Effector memory CD8-positive, alpha-beta T cell (primary cell): ENCODE measurements around the gene KRTAP5-6.
A peak's percentile ranks its signal among the peaks of the same experiment; 100 is the strongest.

Experiments
- ATAC-seq: fragments of 150-1000 bp; cut with Tn5 transposase; replicated peaks from 2 replicates; pipeline ENCODE4 v1.10.0; 2021; ENCODE audit warnings: mild to moderate bottlenecking, moderate library complexity
- DNase-seq, 3 experiments: peaks; one replicate each; pipeline ENCODE4 v3.0.0; 2021
- H3K27ac Mint-ChIP-seq, 2 donors: one replicate each; pipeline ENCODE4 v1.8.0; 2022; ENCODE audit warnings: mild to moderate bottlenecking in 2 of 2, mixed read lengths in 2 of 2, moderate library complexity in 2 of 2
- H3K27me3 Mint-ChIP-seq, 2 donors: one replicate each; pipeline ENCODE4 v1.8.0; 2022; ENCODE audit warnings: mixed read lengths in 2 of 2
- H3K36me3 Mint-ChIP-seq: one replicate; pipeline ENCODE4 v1.8.0; 2022; ENCODE audit warnings: mild to moderate bottlenecking, moderate library complexity, mixed read lengths; ENCODE audit not compliant: insufficient read depth
- H3K4me1 Mint-ChIP-seq, 2 donors: one replicate each; pipeline ENCODE4 v1.8.0; 2022; ENCODE audit warnings: low read depth in 2 of 2, mixed read lengths in 2 of 2
- H3K4me3 Mint-ChIP-seq, 2 donors: one replicate each; pipeline ENCODE4 v1.8.0; 2022; ENCODE audit warnings: mild to moderate bottlenecking in 2 of 2, mixed read lengths in 2 of 2, moderate library complexity in 2 of 2
- H3K9me3 Mint-ChIP-seq, 2 donors: one replicate each; pipeline ENCODE4 v1.8.0; 2022; ENCODE audit warnings: mixed read lengths in 2 of 2

Gene KRTAP5-6

DNA sequence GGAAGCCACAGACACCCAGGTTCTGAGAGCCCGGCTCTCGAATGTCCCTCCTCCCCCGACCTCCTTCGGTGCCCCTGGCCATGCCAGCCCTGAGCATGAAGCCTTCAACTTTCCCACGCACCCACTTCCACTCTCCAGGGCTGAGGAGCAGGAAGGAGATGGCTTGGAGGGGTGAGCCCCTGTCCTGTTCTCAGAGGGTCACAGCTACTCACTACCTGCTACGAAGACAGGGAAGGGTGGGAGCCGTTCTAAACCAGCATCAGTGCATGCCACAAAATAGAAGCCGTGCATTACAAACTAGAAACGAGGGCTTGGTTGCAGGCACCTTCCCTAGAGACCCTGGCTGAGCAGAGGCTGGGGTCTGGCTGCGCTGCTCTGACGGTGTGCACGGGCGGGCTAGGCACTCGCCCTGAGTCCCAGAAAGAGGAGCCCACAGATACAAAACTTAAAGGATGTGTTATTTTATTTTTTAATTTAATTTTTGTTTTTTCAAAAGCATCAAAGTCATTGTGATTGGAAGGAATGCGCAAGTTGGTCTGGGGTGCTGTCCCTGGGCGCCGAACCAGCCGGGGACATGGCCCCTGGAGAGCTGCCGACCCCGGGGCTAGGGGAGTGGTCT lies 4.2 kb upstream of the KRTAP5-6 start:
- DNase-seq (no peak), ATAC-seq (no peak)
- H3K9me3 Mint-ChIP-seq: no peaks in the 10 kb centered on the region
- peak overlapping the region in 1 of 2 donors; percentile 66 for H3K27ac Mint-ChIP-seq
- H3K4me1 Mint-ChIP-seq: peaks cover 9 to 19% of the 10 kb centered on the region in 2 donors
- peaks cover 3% of the 10 kb centered on the region for H3K36me3 Mint-ChIP-seq
- peak overlapping the region; percentile 63 to 80 for H3K4me3 Mint-ChIP-seq
- peaks cover 49 to 79% of the 10 kb centered on the region in 2 donors for H3K27me3 Mint-ChIP-seq

DNA sequence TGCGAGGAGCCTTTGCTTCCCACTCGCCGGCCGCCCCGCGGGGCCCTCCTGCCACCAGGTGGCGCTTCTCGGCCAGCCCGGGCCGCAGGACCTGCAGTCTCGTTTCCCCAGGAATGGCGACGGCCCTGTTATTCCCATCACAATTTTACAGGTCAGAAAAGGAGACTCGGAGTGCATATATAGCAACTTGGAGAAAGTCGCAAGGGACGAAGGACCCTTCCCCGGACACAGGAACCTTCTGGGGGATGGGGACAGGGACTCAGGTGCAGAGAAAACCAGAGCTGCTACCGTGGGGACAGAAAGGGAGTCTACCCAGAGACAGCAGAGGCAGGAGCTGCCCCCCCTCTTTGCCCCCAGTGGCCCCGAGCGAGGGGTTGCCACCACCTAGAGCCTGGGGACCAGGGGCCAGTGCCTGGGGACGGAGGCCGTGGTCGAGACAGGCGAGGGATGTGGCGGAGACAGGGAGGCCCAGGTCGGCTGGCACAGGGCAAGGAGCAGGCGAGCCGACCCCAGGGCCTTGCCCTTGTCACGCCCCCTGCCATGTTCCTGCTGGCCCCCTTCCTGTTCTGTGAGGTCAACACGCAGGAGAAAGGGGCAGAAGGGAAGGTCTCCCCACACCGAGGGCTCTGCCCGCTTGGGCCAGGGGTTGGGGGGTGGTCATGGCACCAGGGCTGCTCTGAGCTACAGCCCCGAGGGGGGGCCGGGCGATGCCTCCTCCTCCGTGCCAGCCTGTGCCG lies 3.5 kb upstream of the KRTAP5-6 start:
- peak overlapping the region in 1 of 2 donors; percentile 66 for H3K27ac Mint-ChIP-seq
- H3K36me3 Mint-ChIP-seq: peaks cover 3% of the 10 kb centered on the region
- peak; percentile 66 to 75 (median 70) for DNase-seq
- H3K27me3 Mint-ChIP-seq: peaks cover 50 to 82% of the 10 kb centered on the region in 2 donors
- ATAC-seq: peak; percentile 52
- H3K4me3 Mint-ChIP-seq: peak overlapping the region; percentile 63 to 80
- H3K4me1 Mint-ChIP-seq: peaks cover 9 to 17% of the 10 kb centered on the region in 2 donors
- no peaks in the 10 kb centered on the region for H3K9me3 Mint-ChIP-seq

DNA sequence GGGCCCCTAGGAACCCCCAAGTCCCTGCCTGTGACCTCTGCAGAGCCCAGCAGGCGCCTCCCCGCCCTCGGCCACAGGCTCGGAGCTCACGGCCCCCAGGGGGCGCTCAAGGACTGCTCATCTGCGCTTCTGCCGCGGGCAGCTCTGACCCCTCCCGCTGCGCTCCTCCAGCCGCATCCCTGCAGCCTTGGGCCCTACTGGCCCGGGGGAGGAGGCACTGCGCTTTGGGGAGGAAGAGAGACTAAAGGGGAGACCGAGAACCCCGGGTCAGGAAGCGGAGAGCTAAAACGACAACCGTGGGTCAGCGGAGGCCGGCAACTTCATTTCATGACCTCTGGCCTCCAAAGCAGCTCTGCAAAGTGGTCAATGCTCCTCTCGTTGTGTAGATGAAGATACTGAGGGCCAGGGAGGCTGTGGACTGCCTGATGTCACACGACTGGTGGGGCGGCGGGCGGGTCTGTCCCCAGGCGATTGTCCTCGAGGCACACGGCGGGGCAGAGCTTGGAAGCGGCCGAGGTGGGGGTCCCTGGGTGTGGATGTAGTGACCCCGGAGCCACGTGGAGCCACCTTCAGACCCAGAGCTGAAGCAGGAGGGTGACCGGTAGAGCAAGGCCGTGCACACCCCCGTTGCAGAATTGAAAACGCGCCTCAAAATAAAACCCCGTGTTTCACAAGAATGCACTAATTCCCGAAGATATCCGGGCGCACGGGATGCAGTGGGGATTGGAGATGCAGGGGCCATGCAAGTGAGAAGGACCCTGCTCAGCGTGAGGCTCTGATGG lies 2.7 kb upstream of the KRTAP5-6 start:
- H3K36me3 Mint-ChIP-seq: peaks cover 3% of the 10 kb centered on the region
- H3K27ac Mint-ChIP-seq: no peak overlapping the region
- H3K9me3 Mint-ChIP-seq: no peaks in the 10 kb centered on the region
- peak; percentile 77 to 82 (median 80) for DNase-seq
- ATAC-seq: peak; percentile 88
- peaks cover 47 to 77% of the 10 kb centered on the region in 2 donors for H3K27me3 Mint-ChIP-seq
- peak overlapping the region in 1 of 2 donors; percentile 29 for H3K4me3 Mint-ChIP-seq
- peaks cover 9 to 17% of the 10 kb centered on the region in 2 donors for H3K4me1 Mint-ChIP-seq

DNA sequence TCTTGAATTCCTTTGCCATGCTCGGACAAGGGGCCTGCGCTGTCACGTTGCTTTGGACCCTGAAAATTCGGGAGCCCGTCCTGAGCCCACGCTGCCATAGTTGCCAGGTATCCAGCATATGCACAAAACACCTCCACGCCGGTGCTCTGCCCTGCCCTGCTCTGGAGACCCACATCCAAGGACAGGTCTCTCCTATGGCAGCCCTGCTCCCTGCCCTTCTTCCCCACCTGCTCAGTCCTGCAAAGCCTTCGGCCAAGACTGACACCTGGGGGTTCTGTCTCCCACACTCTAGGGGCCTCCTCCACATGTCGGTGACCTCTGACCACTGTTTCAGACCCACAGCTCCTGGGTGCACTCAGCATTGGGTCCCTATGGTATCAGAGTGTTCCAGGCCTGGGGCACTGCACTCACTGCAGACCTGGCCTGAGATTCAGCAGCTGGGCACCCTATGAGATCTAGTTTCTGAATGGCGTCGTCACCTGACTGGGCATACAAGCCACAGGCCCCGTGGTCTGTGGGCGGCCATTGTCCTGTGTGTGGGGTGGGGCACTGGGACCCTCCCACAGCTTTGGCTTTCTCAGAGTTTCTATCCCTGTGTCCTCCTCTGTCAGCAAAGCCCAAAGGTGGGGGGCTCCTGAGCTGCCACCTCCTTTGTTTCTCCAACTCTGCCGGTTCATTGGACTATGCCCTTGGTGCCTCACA lies 2.0 kb upstream of the KRTAP5-6 start:
- H3K27me3 Mint-ChIP-seq: peaks cover 41 to 77% of the 10 kb centered on the region in 2 donors
- DNase-seq (no peak), ATAC-seq (no peak)
- peaks cover 9 to 14% of the 10 kb centered on the region in 2 donors for H3K4me1 Mint-ChIP-seq
- no peak overlapping the region for H3K27ac Mint-ChIP-seq
- H3K36me3 Mint-ChIP-seq: peaks cover 3% of the 10 kb centered on the region
- no peak overlapping the region for H3K4me3 Mint-ChIP-seq
- H3K9me3 Mint-ChIP-seq: no peaks in the 10 kb centered on the region

DNA sequence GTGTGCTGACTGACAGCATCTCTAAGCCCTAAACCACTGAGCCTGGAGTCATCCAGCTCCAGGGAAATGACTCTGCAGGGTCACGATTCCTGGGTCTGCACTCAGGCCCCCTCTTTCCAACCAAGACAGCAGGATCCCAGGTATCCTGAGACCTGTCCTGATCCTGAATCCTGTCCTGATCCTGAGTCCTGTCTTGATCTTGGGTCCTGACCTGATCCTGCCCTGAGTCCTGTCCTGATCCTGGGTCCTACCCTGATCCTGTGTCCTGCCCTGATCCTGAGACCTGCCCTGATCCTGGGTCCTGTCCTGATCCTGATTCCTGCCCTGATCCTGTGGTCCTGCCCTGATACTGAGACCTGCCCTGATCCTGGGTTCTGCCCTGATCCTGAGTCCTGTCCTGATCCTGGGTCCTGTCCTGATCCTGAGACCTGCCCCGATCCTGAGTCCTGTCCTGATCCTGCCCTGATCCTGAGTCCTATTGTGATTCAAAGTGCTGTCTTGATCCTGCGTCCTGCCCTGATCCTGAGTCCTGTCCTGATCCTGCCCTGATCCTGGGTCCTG lies 1.4 kb upstream of the KRTAP5-6 start:
- peaks cover 3% of the 10 kb centered on the region for H3K36me3 Mint-ChIP-seq
- no peak for DNase-seq
- H3K27ac Mint-ChIP-seq: no peak overlapping the region
- H3K4me1 Mint-ChIP-seq: peaks cover 6 to 9% of the 10 kb centered on the region in 2 donors
- H3K9me3 Mint-ChIP-seq: no peaks in the 10 kb centered on the region
- no peak for ATAC-seq
- H3K4me3 Mint-ChIP-seq: no peak overlapping the region
- peaks cover 35 to 75% of the 10 kb centered on the region in 2 donors for H3K27me3 Mint-ChIP-seq

DNA sequence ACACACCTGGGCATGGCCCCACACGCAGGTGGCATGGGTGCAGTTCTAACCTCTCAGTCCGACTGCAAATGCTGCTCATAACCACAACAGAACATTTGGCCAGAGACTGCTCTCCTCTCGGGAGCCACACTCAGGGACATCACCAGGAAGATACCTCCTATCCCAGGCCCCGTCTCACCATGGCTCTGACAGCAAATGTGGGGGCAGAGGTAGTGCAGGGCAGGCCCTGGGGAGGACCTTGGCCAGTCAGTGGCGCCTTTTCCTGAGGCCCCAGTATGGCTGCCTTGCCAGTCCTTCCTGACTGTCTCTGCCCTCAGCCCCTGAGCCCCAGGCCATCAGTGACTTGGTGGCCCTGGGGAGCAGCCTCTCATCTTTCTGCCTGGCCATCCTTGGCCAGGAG lies 2.8 kb downstream of the KRTAP5-6 start:
- H3K27me3 Mint-ChIP-seq: peaks cover 20 to 68% of the 10 kb centered on the region in 2 donors
- H3K4me3 Mint-ChIP-seq: no peak overlapping the region
- ATAC-seq: no peak
- peaks cover 0 to 8% of the 10 kb centered on the region in 2 donors for H3K9me3 Mint-ChIP-seq
- H3K36me3 Mint-ChIP-seq: no peaks in the 10 kb centered on the region
- no peak overlapping the region for H3K27ac Mint-ChIP-seq
- peaks cover 9 to 10% of the 10 kb centered on the region in 2 donors for H3K4me1 Mint-ChIP-seq
- DNase-seq: no peak

DNA sequence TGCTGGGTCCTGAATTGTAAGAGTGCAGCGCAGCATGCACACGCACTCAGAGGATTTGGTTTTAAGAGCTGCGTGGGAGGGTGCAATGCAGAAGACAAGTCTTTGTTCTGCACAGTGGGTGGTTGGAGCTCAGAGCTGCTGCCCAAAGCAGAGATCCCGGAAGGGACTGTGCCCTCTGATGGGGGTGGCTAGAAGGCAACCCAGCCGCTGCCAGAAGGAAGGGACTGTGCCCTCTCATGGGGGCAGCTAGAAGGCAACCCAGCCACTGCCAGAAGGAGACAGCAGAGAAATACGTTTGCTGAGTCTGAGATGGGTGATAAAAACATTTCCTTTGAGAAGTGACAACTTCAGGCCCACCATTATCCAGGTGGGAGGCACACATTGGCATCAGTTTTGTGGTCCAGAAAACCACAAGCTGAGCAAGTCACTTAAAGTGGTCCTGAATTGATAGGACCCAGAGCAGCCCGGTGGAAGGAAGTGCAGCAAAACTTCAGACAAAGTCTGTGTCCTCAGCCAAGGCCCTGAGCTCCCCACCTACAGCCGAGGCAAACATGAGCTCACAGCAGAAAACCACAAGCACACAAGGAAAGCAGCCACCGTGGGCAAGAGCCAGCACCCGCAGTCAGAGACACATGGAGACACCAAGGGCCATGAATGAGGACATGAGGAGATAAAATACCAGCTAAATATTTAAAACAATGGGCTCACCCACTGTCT lies 4.3 kb downstream of the KRTAP5-6 start:
- ATAC-seq (peak; percentile 19), DNase-seq (no peak)
- H3K36me3 Mint-ChIP-seq: no peaks in the 10 kb centered on the region
- no peak overlapping the region for H3K27ac Mint-ChIP-seq
- no peak overlapping the region for H3K4me3 Mint-ChIP-seq
- peaks cover 8 to 10% of the 10 kb centered on the region in 2 donors for H3K4me1 Mint-ChIP-seq
- peaks cover 7 to 54% of the 10 kb centered on the region in 2 donors for H3K27me3 Mint-ChIP-seq
- H3K9me3 Mint-ChIP-seq: peaks cover 0 to 8% of the 10 kb centered on the region in 2 donors

DNA sequence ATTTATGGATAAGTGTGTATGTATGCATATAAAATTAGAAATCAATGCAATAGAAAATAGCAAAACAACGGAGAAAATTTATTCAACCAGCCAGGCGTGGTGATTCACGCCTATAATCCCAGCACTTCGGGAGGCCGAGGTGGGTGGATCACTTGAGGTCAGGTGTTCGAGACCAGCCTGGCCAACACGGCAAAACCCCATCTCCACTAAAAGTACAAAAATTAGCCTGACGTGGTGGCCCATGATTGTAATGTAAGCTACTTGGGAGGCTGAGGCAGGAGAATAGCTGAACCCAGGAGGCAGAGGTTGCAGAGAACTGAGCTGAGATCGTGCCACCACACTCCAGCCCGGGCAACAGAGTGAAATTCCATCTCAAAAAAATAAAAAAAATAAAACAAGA lies 5.5 kb downstream of the KRTAP5-6 start:
- Mint-ChIP-seq H3K27me3 (peaks cover 5 to 59% of the 10 kb centered on the region in 2 donors), H3K27ac (no peak overlapping the region), H3K9me3 (peaks cover 0 to 8% of the 10 kb centered on the region in 2 donors), H3K36me3 (no peaks in the 10 kb centered on the region), H3K4me1 (peaks cover 10% of the 10 kb centered on the region in 2 donors), H3K4me3 (no peak overlapping the region)
- ATAC-seq (no peak), DNase-seq (no peak)

DNA sequence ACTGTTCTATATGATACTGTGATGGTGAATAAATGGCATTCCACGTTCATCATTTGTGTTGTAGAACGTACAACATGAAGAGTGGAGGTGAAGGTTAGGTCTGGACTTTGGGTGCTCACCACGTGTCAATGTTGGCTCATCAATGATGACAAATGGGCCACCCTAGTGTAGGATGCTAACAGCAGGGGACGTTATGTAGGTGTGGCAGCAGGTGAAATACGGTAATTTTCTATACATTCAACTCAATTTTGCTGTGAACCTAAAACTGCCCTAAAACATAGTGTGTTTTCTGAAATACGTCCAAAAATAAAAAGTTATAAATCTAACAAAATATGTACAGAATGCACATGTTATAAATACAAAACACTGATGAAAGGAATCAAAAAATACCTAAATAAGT lies 6.2 kb downstream of the KRTAP5-6 start:
- Mint-ChIP-seq H3K27ac (no peak overlapping the region), H3K4me3 (no peak overlapping the region), H3K9me3 (peaks cover 0 to 8% of the 10 kb centered on the region in 2 donors), H3K27me3 (peaks cover 5 to 54% of the 10 kb centered on the region in 2 donors), H3K36me3 (no peaks in the 10 kb centered on the region), H3K4me1 (peaks cover 10% of the 10 kb centered on the region in 2 donors)
- DNase-seq: no peak
- ATAC-seq: no peak

DNA sequence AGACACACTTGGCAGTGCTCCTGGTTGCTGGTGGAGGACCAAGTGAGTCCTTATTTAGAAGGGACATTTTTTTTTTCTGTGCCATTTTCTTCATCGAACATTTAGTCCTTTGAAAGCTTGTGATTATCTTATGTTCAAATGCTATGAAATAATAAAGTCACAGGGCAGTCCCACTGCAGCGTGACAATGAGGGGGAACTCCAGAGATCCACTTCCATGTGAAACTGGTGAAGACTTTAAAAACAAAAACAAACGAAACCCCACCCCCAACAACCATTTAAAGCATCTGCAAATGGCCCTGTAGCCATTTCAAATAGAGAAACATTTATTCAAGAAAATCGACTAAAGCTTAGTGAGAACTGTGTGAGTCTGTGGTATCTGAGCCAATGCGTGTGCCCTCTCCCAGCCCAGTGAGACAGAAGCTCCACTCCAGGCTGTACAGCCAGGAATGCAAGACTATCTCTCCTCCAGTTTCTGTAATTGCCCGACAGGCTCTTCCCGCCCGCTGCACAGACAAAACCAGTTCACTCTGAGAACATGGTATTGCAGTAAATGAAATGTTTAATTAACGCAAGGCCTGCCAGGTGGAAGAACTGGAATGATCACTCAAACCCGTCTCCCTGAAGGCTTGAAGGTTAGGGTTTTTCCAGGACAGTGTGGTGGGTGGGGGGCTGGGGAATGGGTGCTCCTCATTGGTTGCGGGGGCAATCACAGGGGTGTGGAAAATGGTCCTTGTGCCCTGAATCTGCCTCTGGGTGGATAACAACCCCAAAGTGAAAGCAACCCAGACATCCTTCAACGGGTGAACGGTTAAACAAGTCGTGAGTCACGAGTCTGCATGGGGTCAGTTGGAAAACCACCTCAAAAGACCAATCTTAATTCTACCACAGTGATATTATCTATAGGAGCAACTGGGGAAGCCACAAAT lies 8.4 kb downstream of the KRTAP5-6 start:
- DNase-seq: no peak
- H3K36me3 Mint-ChIP-seq: no peaks in the 10 kb centered on the region
- peaks cover 7 to 50% of the 10 kb centered on the region in 2 donors for H3K27me3 Mint-ChIP-seq
- H3K9me3 Mint-ChIP-seq: peaks cover 0 to 8% of the 10 kb centered on the region in 2 donors
- peak; percentile 29 for ATAC-seq
- peaks cover 10% of the 10 kb centered on the region in 2 donors for H3K4me1 Mint-ChIP-seq
- H3K4me3 Mint-ChIP-seq: no peak overlapping the region
- H3K27ac Mint-ChIP-seq: no peak overlapping the region

DNA sequence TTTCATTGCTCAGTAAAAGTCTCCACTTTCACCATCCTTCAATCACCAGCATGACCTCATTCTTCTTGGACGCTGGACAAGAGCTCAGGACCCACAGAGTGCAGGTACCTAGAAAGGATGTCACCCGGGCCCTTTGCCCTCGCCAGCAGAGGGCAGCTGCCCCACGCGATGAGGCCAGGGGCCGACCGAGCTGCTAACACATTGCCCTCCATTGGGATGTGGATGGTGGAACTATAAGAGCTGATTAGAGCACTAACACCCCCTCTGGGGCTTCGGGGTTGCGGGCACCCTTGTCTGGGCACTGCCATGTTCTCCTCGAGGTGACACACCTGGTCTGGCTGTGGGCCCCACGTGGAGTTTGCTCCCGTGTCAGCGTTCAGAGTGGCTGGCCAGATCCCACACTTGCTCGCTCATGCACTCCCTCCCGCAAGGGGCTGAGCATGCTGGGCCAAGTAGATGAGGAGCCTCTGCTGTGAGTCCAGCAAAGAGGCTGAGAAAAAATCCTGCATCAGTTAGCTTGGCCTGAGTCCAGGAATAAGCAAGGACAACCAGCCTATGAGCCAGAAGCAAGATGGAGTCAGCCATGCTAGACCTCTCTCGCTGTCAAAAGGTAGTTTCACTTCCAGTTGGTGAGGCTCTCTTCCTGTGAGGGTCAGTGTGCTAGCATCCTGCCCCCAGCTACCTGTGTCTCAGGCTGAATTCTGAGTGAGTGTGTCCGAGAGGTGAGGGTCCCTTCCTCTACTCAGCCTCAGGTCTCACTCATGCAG lies 9.8 kb downstream of the KRTAP5-6 start:
- ATAC-seq (no peak), DNase-seq (no peak)
- Mint-ChIP-seq H3K27ac (no peak overlapping the region), H3K9me3 (peaks cover 0 to 3% of the 10 kb centered on the region in 2 donors), H3K4me1 (peaks cover 0 to 2% of the 10 kb centered on the region in 2 donors), H3K4me3 (no peak overlapping the region), H3K36me3 (no peaks in the 10 kb centered on the region), H3K27me3 (peaks cover 7 to 45% of the 10 kb centered on the region in 2 donors)
